Measurements from ENCODE around the gene CARMIL1.

CARMIL1 gene

GRCh38 chr6:25278914-25279747, at the start of gene CARMIL1:
TSS of gene CARMIL1 (plus strand) at chr6:25279374. CDS start at chr6:25279796, 422 bp downstream.
- peaks cover 44% of the 10 kb centered on the region for H3K4me1 Mint-ChIP-seq
- no peaks in the 10 kb centered on the region for H3K27me3 Mint-ChIP-seq
- H3K36me3 Mint-ChIP-seq: no peaks in the 10 kb centered on the region
- peak within 1 kb of the TSS; percentile 89 for H3K27ac Mint-ChIP-seq
- no peaks in the 10 kb centered on the region for H3K9me3 Mint-ChIP-seq
- peak within 1 kb of the TSS; percentile 95 for H3K4me3 Mint-ChIP-seq

- no peak overlapping the region for H3K27ac Mint-ChIP-seq
- H3K4me1 Mint-ChIP-seq: no peaks in the 10 kb centered on the region
- no peaks in the 10 kb centered on the region for H3K36me3 Mint-ChIP-seq
- no peaks in the 10 kb centered on the region for H3K27me3 Mint-ChIP-seq
- no peaks in the 10 kb centered on the region for H3K9me3 Mint-ChIP-seq
- no peak overlapping the region for H3K4me3 Mint-ChIP-seq
These were observed 49.4 kb upstream of the CARMIL1 start for GRCh38 chr6:25229671-25230321.

GRCh38 chr6:25232479-25232878, 46.7 kb upstream of the CARMIL1 start:
- no peak overlapping the region for H3K27ac Mint-ChIP-seq
- no peak overlapping the region for H3K4me3 Mint-ChIP-seq
- no peaks in the 10 kb centered on the region for H3K36me3 Mint-ChIP-seq
- no peaks in the 10 kb centered on the region for H3K27me3 Mint-ChIP-seq
- H3K4me1 Mint-ChIP-seq: no peaks in the 10 kb centered on the region
- no peaks in the 10 kb centered on the region for H3K9me3 Mint-ChIP-seq

- Mint-ChIP-seq H3K36me3 (no peaks in the 10 kb centered on the region), H3K27me3 (no peaks in the 10 kb centered on the region), H3K4me3 (no peak overlapping the region), H3K9me3 (no peaks in the 10 kb centered on the region), H3K27ac (no peak overlapping the region), H3K4me1 (no peaks in the 10 kb centered on the region)
These were observed 45.9 kb upstream of the CARMIL1 start for GRCh38 chr6:25233226-25233625.

- H3K27me3 Mint-ChIP-seq: no peaks in the 10 kb centered on the region
- H3K36me3 Mint-ChIP-seq: no peaks in the 10 kb centered on the region
- H3K4me1 Mint-ChIP-seq: no peaks in the 10 kb centered on the region
- no peak overlapping the region for H3K27ac Mint-ChIP-seq
- H3K9me3 Mint-ChIP-seq: no peaks in the 10 kb centered on the region
- H3K4me3 Mint-ChIP-seq: no peak overlapping the region
These were observed 41.6 kb upstream of the CARMIL1 start for GRCh38 chr6:25237579-25237978.

GRCh38 chr6:25239059-25239458, 40.1 kb upstream of the CARMIL1 start:
- Mint-ChIP-seq H3K4me1 (no peaks in the 10 kb centered on the region), H3K9me3 (no peaks in the 10 kb centered on the region), H3K27me3 (no peaks in the 10 kb centered on the region), H3K27ac (no peak overlapping the region), H3K4me3 (no peak overlapping the region), H3K36me3 (no peaks in the 10 kb centered on the region)

GRCh38 chr6:25239498-25239897, 39.7 kb upstream of the CARMIL1 start:
- Mint-ChIP-seq H3K4me3 (no peak overlapping the region), H3K9me3 (no peaks in the 10 kb centered on the region), H3K27me3 (no peaks in the 10 kb centered on the region), H3K36me3 (no peaks in the 10 kb centered on the region), H3K4me1 (no peaks in the 10 kb centered on the region), H3K27ac (no peak overlapping the region)

- Mint-ChIP-seq H3K36me3 (no peaks in the 10 kb centered on the region), H3K27me3 (peaks cover 3% of the 10 kb centered on the region), H3K4me3 (no peak overlapping the region), H3K27ac (no peak overlapping the region), H3K4me1 (no peaks in the 10 kb centered on the region), H3K9me3 (no peaks in the 10 kb centered on the region)
These were observed 36.6 kb upstream of the CARMIL1 start for GRCh38 chr6:25242567-25242966.

GRCh38 chr6:25244865-25245264, 34.3 kb upstream of the CARMIL1 start:
- Mint-ChIP-seq H3K4me1 (no peaks in the 10 kb centered on the region), H3K36me3 (no peaks in the 10 kb centered on the region), H3K27me3 (peaks cover 3% of the 10 kb centered on the region), H3K9me3 (no peaks in the 10 kb centered on the region), H3K27ac (no peak overlapping the region), H3K4me3 (no peak overlapping the region)

- H3K27ac Mint-ChIP-seq: no peak overlapping the region
- H3K4me3 Mint-ChIP-seq: no peak overlapping the region
- no peaks in the 10 kb centered on the region for H3K36me3 Mint-ChIP-seq
- H3K9me3 Mint-ChIP-seq: no peaks in the 10 kb centered on the region
- H3K4me1 Mint-ChIP-seq: peaks cover 4% of the 10 kb centered on the region
- peaks cover 6% of the 10 kb centered on the region for H3K27me3 Mint-ChIP-seq
These were observed 31.1 kb upstream of the CARMIL1 start for GRCh38 chr6:25248123-25248522.

GRCh38 chr6:25249133-25249532, 30.0 kb upstream of the CARMIL1 start:
- Mint-ChIP-seq H3K9me3 (no peaks in the 10 kb centered on the region), H3K27ac (no peak overlapping the region), H3K4me3 (no peak overlapping the region), H3K36me3 (no peaks in the 10 kb centered on the region), H3K27me3 (peaks cover 6% of the 10 kb centered on the region), H3K4me1 (peaks cover 4% of the 10 kb centered on the region)

GRCh38 chr6:25250878-25251277, 28.3 kb upstream of the CARMIL1 start:
- peaks cover 3% of the 10 kb centered on the region for H3K27me3 Mint-ChIP-seq
- H3K36me3 Mint-ChIP-seq: no peaks in the 10 kb centered on the region

GRCh38 chr6:25251426-25251825, 27.7 kb upstream of the CARMIL1 start:
- Mint-ChIP-seq H3K4me1 (peaks cover 4% of the 10 kb centered on the region), H3K27ac (no peak overlapping the region), H3K36me3 (no peaks in the 10 kb centered on the region), H3K27me3 (peaks cover 3% of the 10 kb centered on the region), H3K9me3 (no peaks in the 10 kb centered on the region), H3K4me3 (no peak overlapping the region)

More at GRCh38 chr6:25250878-25251277, 28.3 kb upstream of the CARMIL1 start:
- no peaks in the 10 kb centered on the region for H3K9me3 Mint-ChIP-seq
- peaks cover 4% of the 10 kb centered on the region for H3K4me1 Mint-ChIP-seq
- H3K27ac Mint-ChIP-seq: no peak overlapping the region
- no peak overlapping the region for H3K4me3 Mint-ChIP-seq

- Mint-ChIP-seq H3K36me3 (no peaks in the 10 kb centered on the region), H3K27me3 (peaks cover 3% of the 10 kb centered on the region), H3K4me3 (no peak overlapping the region), H3K9me3 (no peaks in the 10 kb centered on the region), H3K4me1 (peaks cover 4% of the 10 kb centered on the region), H3K27ac (no peak overlapping the region)
These were observed 25.8 kb upstream of the CARMIL1 start for GRCh38 chr6:25253351-25253750.

- H3K27ac Mint-ChIP-seq: no peak overlapping the region
- H3K4me3 Mint-ChIP-seq: no peak overlapping the region
- H3K27me3 Mint-ChIP-seq: peaks cover 3% of the 10 kb centered on the region
- no peaks in the 10 kb centered on the region for H3K9me3 Mint-ChIP-seq
- H3K4me1 Mint-ChIP-seq: peaks cover 4% of the 10 kb centered on the region
- no peaks in the 10 kb centered on the region for H3K36me3 Mint-ChIP-seq
These were observed 24.5 kb upstream of the CARMIL1 start for GRCh38 chr6:25254671-25255070.

GRCh38 chr6:25257686-25258348, 21.4 kb upstream of the CARMIL1 start:
- Mint-ChIP-seq H3K27ac (no peak overlapping the region), H3K4me1 (no peaks in the 10 kb centered on the region), H3K27me3 (no peaks in the 10 kb centered on the region), H3K9me3 (no peaks in the 10 kb centered on the region), H3K36me3 (no peaks in the 10 kb centered on the region), H3K4me3 (no peak overlapping the region)
